ENCODE measurements around the gene CD244.
"Not testable (repeated sequence)": the region's sequence is repeated elsewhere in the genome, so short reads cannot be mapped to it uniquely, and the experiment has no call there.

Gene CD244

DNA sequence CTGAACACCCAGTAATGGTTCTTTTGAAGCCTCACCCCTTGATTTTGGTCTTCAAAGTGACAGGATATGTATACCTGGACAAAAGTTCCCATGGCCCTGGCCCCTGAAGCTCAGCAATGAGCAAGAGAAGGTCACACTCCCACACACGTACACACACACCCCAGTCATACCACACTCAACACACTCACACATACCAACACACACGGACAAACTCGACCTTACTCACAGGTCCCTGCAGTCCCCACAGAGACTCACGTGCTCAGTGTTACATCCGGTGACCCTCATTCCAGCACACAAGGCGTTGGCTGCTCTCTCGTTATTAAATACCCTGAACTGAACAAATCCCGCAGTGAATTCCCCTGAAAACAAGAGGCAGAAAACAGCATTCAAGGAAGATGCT is 16.4 kb upstream of the CD244 start:
- DNase-seq (ENCODE audit: low read depth in 1 of 2, low spot score in 1 of 2): no peak

DNA sequence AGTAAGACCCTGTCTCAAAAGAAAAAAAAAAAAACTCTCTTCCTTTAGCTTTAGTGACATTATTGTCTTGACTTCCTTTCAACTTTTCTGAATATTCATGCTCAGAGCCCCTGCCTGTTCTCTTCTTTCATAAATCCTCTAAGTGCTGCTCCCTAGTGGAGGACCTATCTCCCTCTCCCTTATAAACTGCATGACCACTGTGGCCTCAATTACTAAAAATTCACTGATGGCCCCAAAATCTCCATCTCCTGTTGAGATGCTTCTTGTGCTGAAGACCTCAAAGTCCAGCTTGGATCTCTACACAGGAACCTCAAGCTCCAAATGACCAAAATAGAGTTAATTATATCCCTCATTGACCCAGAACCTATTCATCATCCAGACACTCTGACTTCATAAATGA is 14.5 kb upstream of the CD244 start:
- DNase-seq (ENCODE audit: low read depth in 1 of 2, low spot score in 1 of 2): no peak

- DNase-seq (ENCODE audit: low read depth in 1 of 2, low spot score in 1 of 2): no peak
Measured at GRCh38 chr1:160876311-160876710, 13.6 kb upstream of the CD244 start.

GRCh38 chr1:160875591-160875990 is 12.9 kb upstream of the CD244 start:
- DNase-seq (ENCODE audit: low read depth in 1 of 2, low spot score in 1 of 2): not testable (repeated sequence)

DNA sequence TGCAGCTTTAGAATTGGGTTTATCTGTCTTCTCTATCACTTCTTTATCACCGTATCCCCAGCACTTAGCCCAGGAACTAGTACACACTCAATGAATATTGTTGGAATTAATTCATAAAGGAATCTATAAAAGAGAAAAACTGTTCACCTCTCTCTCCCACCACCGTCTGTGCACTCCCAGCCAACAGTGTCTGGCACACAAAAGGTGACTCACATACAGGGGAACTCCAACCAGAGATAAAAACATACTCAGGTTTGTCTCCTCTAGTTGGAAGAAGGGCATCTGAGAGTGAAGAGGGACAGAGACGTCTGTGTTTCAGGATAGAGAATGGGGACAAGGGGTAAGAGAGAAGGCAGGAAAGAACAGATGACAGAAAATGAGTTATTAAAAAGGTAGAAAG is 12.2 kb upstream of the CD244 start:
- peak in 1 of 2 donors; percentile 7 for DNase-seq (ENCODE audit: low read depth in 1 of 2, low spot score in 1 of 2)

GRCh38 chr1:160868141-160868540 is 5.5 kb upstream of the CD244 start:
- no peak for DNase-seq (ENCODE audit: low read depth in 1 of 2, low spot score in 1 of 2)

GRCh38 chr1:160867651-160868050 is 5.0 kb upstream of the CD244 start:
- not testable (repeated sequence) for DNase-seq (ENCODE audit: low read depth in 1 of 2, low spot score in 1 of 2)

DNA sequence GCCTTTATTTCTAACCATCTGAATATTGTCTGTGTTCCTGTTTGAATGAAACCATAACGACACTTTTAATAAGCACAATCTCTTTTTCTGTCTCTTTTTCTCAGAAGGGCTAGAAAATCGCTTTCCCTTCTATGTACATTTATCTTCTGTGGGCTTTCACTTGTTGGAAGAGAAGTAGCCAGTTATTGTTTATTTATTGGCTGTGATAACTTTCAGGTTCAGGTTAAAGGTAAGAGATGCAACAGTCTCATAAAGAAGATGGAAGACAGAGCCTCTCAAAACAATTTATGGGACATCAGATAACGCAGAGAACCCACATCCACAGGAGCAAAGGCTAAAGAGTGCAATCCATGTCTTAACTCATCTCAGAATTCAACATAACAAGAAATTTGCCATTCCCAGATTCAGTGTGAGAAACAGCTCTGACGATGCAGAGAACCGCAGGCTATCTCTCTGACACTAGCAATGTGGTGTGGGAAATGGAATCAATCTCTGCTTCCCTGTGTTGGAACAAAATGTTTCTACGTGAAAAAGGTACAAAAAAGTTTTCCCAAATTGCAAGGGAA is 4.1 kb upstream of the CD244 start:
- DNase-seq (ENCODE audit: low read depth in 1 of 2, low spot score in 1 of 2): no peak

GRCh38 chr1:160866001-160866694 is 3.5 kb upstream of the CD244 start:
- DNase-seq (ENCODE audit: low read depth in 1 of 2, low spot score in 1 of 2): no peak

DNA sequence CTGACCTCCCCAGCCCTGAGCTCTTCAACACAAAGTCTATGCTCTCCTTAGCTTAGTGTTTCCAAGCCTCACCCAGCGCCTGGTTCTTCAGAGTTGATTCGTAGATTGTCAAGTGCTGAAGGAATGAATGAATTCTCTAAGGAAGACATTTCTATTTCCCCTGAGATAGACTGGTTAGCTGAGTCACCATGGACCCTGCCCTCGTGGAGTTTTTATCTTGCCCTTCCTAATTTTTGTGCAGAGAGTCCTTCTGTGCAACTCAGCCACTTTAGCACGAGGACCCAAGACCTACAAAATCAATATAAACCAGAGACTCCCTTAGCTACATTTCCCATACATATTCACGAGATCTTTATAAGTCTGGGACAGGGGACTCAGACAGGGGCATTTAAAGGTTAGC is 2.6 kb upstream of the CD244 start:
- DNase-seq (ENCODE audit: low read depth in 1 of 2, low spot score in 1 of 2): no peak

DNA sequence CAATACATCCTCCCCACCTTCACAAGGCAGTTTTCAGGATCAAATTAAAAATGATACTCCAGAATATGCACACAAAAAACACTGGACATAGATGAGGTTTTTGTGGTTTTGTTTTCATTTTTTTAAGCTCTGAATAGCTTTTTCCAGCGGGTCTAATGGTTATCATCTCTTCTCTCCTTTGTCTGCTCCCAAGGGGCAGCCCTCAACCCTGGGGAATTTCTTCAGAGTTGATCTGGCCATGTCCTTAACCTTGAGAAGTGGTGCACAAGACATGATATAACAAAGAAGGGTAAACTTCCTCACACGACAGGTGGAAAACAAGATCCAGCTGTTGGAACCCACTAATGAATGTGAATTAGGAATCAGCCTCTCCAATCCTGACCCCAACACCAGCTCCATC is 1.5 kb upstream of the CD244 start:
- no peak for DNase-seq (ENCODE audit: low read depth in 1 of 2, low spot score in 1 of 2)

GRCh38 chr1:160863774-160864131 is 1.1 kb upstream of the CD244 start:
- no peak for DNase-seq (ENCODE audit: low read depth in 1 of 2, low spot score in 1 of 2)

- DNase-seq (ENCODE audit: low read depth in 1 of 2, low spot score in 1 of 2): no peak
Measured at GRCh38 chr1:160863061-160863773, 530 bp upstream of the CD244 start.

- DNase-seq (ENCODE audit: low read depth in 1 of 2, low spot score in 1 of 2): no peak
Measured at GRCh38 chr1:160860840-160861505, 1.7 kb downstream of the CD244 start.

- DNase-seq (ENCODE audit: low read depth in 1 of 2, low spot score in 1 of 2): no peak
Measured at GRCh38 chr1:160859166-160859565, 3.5 kb downstream of the CD244 start.

GRCh38 chr1:160858507-160858906 is 4.2 kb downstream of the CD244 start:
- DNase-seq (ENCODE audit: low read depth in 1 of 2, low spot score in 1 of 2): no peak

- DNase-seq (ENCODE audit: low read depth in 1 of 2, low spot score in 1 of 2): no peak
Measured at GRCh38 chr1:160858097-160858496, 4.6 kb downstream of the CD244 start.

- DNase-seq (ENCODE audit: low read depth in 1 of 2, low spot score in 1 of 2): no peak
Measured at GRCh38 chr1:160855181-160855981, 7.3 kb downstream of the CD244 start.

- DNase-seq (ENCODE audit: low read depth in 1 of 2, low spot score in 1 of 2): no peak
Measured at GRCh38 chr1:160853754-160854153, 8.9 kb downstream of the CD244 start.

DNA sequence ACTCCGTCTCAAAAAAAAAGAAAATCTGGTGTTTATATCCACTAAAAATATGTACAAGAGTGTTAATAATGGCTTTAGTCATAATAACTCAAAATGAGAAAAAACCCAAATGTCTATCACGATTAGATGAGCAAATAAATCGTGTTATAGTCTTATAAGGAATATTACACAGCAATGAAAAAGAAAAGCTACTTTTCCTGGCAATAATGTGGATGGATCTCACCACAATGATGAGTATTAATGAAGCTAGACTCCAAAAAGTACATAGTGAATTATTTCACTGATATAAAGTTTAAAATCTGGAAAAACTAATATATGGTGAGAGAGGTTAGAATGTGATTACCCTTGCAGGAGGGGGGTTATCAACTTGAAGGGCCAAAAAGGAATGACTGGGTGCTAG is 9.7 kb downstream of the CD244 start:
- DNase-seq (ENCODE audit: low read depth in 1 of 2, low spot score in 1 of 2): no peak

DNA sequence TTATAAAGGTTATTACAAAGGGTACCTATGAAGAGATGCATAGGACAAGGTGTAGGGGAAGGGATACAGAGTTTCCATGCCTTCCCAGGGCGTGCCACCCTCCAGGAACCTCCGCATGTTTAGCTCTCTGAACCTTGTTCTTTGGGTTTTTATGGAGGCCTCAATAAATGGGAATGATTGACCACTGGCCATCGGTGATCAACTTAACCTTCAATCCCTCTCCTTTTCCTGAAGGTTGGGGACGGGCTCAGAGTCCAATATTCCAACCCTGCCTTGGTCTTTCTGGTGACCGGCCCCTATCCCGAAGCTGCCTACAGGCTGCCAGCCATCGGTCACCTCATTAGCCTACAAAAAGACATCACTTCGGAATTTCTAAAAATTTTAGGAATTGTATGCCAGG is 11.7 kb downstream of the CD244 start:
- DNase-seq (ENCODE audit: low read depth in 1 of 2, low spot score in 1 of 2): no peak
